Ovary (tissue), 9 donors: ENCODE measurements around the gene GRM5. TPM values are rescaled to one million over a fixed set of nuclear protein-coding genes. Genes with fewer than 3 reads are reported as not detected.
"Not testable (repeated sequence)": the region's sequence is repeated elsewhere in the genome, so short reads cannot be mapped to it uniquely, and the experiment has no call there.

Experiments
- DNase-seq, 5 donors: peaks; one replicate each; pipeline ENCODE4 v3.0.0-alpha.2; 2019 to 2020
- H3K27ac ChIP-seq, 2 donors: fragments of 200-600 bp; one replicate each; pipeline versions ENCODE4 v1.5.1 to v1.8.0; 2019 to 2022
- H3K27me3 ChIP-seq: fragments of 200-600 bp; one replicate; pipeline ENCODE4 v1.8.0; 2022
- H3K36me3 ChIP-seq: fragments of 200-600 bp; sonication (generic); one replicate; pipeline ENCODE4 v1.5.1; 2019
- H3K4me1 ChIP-seq: one replicate; pipeline ENCODE4 v1.8.1; 2013; ENCODE audit warnings: mild to moderate bottlenecking, moderate library complexity; ENCODE audit not compliant: insufficient read depth
- H3K4me3 ChIP-seq: fragments of 200-600 bp; sonication (generic); one replicate; pipeline ENCODE4 v1.5.1; 2017
- H3K9me3 ChIP-seq, 2 donors: fragments of 200-600 bp in 1 of 2; sonication (generic) in 1 of 2; one replicate each; pipeline versions ENCODE4 v1.5.1 to v1.8.1; 2013 to 2019; ENCODE audit warnings: mild to moderate bottlenecking in 1 of 2, moderate library complexity in 1 of 2
- CTCF ChIP-seq, 3 donors: fragments of 450-650 bp in 2 of 3; fragments of 200-600 bp in 1 of 3; IDR thresholded peaks; one replicate each; pipeline versions ENCODE4 v1.5.1 to v1.8.0; 2016 to 2022; ENCODE audit warnings: antibody characterized with exemption in 3 of 3, mild to moderate bottlenecking in 1 of 3
- EP300 ChIP-seq: sonication (generic); formaldehyde crosslinking; IDR thresholded peaks from one replicate; pipeline ENCODE4 v1.6.1; 2017; ENCODE audit warnings: antibody characterized with exemption
- POLR2A ChIP-seq: fragments of 450-650 bp; IDR thresholded peaks from one replicate; pipeline ENCODE4 v1.6.1; 2017; ENCODE audit warnings: antibody characterized with exemption, mild to moderate bottlenecking, moderate library complexity
- WGBS, 3 donors: extraction: QIAGEN DNeasy Blood & Tissue Kit in 1 of 3; methylation state at CpG; one replicate each; pipeline versions ENCODE4 v1.1.5 to v1.1.7; 2013 to 2017; 5-methylcytosine and 5-hydroxymethylcytosine counted together
- intact Hi-C, 4 donors: fragments of 100-400 bp; cut with DNase I; formaldehyde crosslinking; loops; one replicate each; pipeline versions ENCODE4 v1.11.0 to v1.15.1; 2022 to 2023
- polyA plus RNA-seq, 2 donors: library from polyadenylated mRNA; stranded (reverse); fragments of 200-250 nt in 1 of 2; fragments of 350-450 nt in 1 of 2; fragmentation: Illumina TruSeq in 1 of 2; extraction: RNeasy Lipid Tissue Mini Kit (QIAGEN cat#74804) in 1 of 2; gene quantifications; one replicate each; pipeline ENCODE4 v1.2.3, GENCODE V29; 2013 to 2014
- total RNA-seq, 7 donors: library from RNA; depleted of rRNA in 2 of 7; stranded (reverse); fragments of >200 nt in 2 of 7; fragmentation: NEBNext Ultra II Directional in 3 of 7; extraction: Animal tissue kit (Norgen Biotek cat#: 25700) in 3 of 7; gene quantifications; one replicate each; pipeline versions ENCODE4 v1.1.0 to v1.2.4, GENCODE V29; 2016 to 2023
- donor health status: DM: no; HTN: no; CAD: no; lungs with moderate emphysema.
- donor health status: DM: no; HTN: no; CAD: no.
- donor health status: Bipolar disorder and iron deficiency.
- donor health status: DM: yes; HTN: yes; CAD: no.
- donor health status: DM: no; HTN: no; CAD: no.
- donor health status: DM: yes; HTN: yes; CAD: no.

GRM5 gene
- total and polyA plus RNA-seq, 9 donors: under 0.01 to 0.03 TPM; not detected in 7

- WGBS, 3 donors: 11 to 15% (median 14%) methylated on average over 5 of the region's 5 CpGs
- intact Hi-C loops, DNase-seq: not testable (repeated sequence)
Observed at GRCh38 chr11:89061839-89062238, 3.9 kb downstream of the GRM5 start.

GRCh38 chr11:89057406-89057805 is 8.4 kb downstream of the GRM5 start:
- intact Hi-C loops, DNase-seq, H3K27me3 ChIP-seq, H3K4me3 ChIP-seq, H3K9me3 ChIP-seq, H3K27ac ChIP-seq, H3K36me3 ChIP-seq, H3K4me1 ChIP-seq: not testable (repeated sequence)
- 79 to 86% (median 80%) methylated on average over 1 of the region's 1 CpG for WGBS, 3 donors

More at GRCh38 chr11:89061839-89062238, 3.9 kb downstream of the GRM5 start:
- H3K27me3 ChIP-seq, H3K36me3 ChIP-seq, H3K4me3 ChIP-seq, H3K27ac ChIP-seq, H3K9me3 ChIP-seq, H3K4me1 ChIP-seq: not testable (repeated sequence)

GRCh38 chr11:89052220-89052619 is 13.6 kb downstream of the GRM5 start:
- H3K4me1 ChIP-seq: no peaks in the 10 kb centered on the region
- H3K27ac ChIP-seq: no peak overlapping the region
- no peaks in the 10 kb centered on the region for H3K27me3 ChIP-seq
- H3K36me3 ChIP-seq: no peaks in the 10 kb centered on the region
- TF ChIP-seq POLR2A: no peak
- no peak for TF ChIP-seq EP300
- TF ChIP-seq CTCF (IDR thresholded peaks at IDR 0.05): no peak
- WGBS, 3 donors: 70 to 75% (median 71%) methylated on average over 4 of the region's 4 CpGs
- H3K9me3 ChIP-seq: no peaks in the 10 kb centered on the region
- H3K4me3 ChIP-seq: no peak overlapping the region
- DNase-seq: no peak
- intact Hi-C loops: no loop called here

GRCh38 chr11:89047159-89047558 is 18.6 kb downstream of the GRM5 start:
- H3K36me3 ChIP-seq, H3K27ac ChIP-seq, DNase-seq, intact Hi-C loops, H3K4me1 ChIP-seq, H3K4me3 ChIP-seq, H3K27me3 ChIP-seq, H3K9me3 ChIP-seq: not testable (repeated sequence)
- 86 to 93% (median 91%) methylated on average over 4 of the region's 4 CpGs for WGBS, 3 donors

- intact Hi-C loops, H3K4me3 ChIP-seq, H3K36me3 ChIP-seq, H3K4me1 ChIP-seq, H3K9me3 ChIP-seq, H3K27me3 ChIP-seq, DNase-seq, H3K27ac ChIP-seq: not testable (repeated sequence)
- 70 to 76% (median 73%) methylated on average over 6 of the region's 6 CpGs for WGBS, 3 donors
Observed at GRCh38 chr11:89043861-89044588, 21.8 kb downstream of the GRM5 start.

- H3K27me3 ChIP-seq, H3K36me3 ChIP-seq, H3K27ac ChIP-seq, H3K9me3 ChIP-seq, DNase-seq, H3K4me3 ChIP-seq, intact Hi-C loops, H3K4me1 ChIP-seq: not testable (repeated sequence)
- WGBS, 3 donors: 79 to 92% (median 84%) methylated on average over 2 of the region's 2 CpGs
Observed at GRCh38 chr11:89029671-89030070, 36.1 kb downstream of the GRM5 start.

GRCh38 chr11:89021339-89021738 is 44.4 kb downstream of the GRM5 start:
- no peak for DNase-seq
- Histone ChIP-seq H3K4me1 (no peaks in the 10 kb centered on the region), H3K9me3 (no peaks in the 10 kb centered on the region), H3K27ac (no peak overlapping the region), H3K36me3 (no peaks in the 10 kb centered on the region), H3K27me3 (no peaks in the 10 kb centered on the region), H3K4me3 (no peak overlapping the region)
- TF ChIP-seq CTCF (IDR thresholded peaks at IDR 0.05) (no peak), EP300 (no peak), POLR2A (no peak)
- intact Hi-C loops: no loop called here
- 63 to 73% (median 65%) methylated on average over 2 of the region's 2 CpGs for WGBS, 3 donors

GRCh38 chr11:89019827-89020547 is 45.8 kb downstream of the GRM5 start:
- H3K36me3 ChIP-seq, DNase-seq, H3K27me3 ChIP-seq, H3K4me3 ChIP-seq, intact Hi-C loops, H3K4me1 ChIP-seq, H3K9me3 ChIP-seq, H3K27ac ChIP-seq: not testable (repeated sequence)
